Right ventricle myocardium superior (tissue), 1 donor: ENCODE results near the gene RBM28. TPM values are rescaled to one million over a fixed set of nuclear protein-coding genes. Genes with fewer than 3 reads are reported as not detected.

Experiments used
- total RNA-seq: library from RNA; stranded (reverse); fragmentation: NEBNext Ultra II Directional; extraction: Animal tissue kit (Norgen Biotek cat#: 25700); gene quantifications from one replicate; pipeline ENCODE4 v1.2.1, GENCODE V29; 2021
- donor health status: DM: no; HTN: yes; CAD: no; lungs with severe emphysema.

The RBM28 gene
- total RNA-seq, 1 donor from 2014 or later, result 30.3 TPM

Other genes starting within 250 kb of the RBM28 start
- 0.86 TPM for gene LEP, start 102.6 kb downstream of the RBM28 start, total RNA-seq
- gene PRRT4, start 17.8 kb upstream of the RBM28 start, total RNA-seq, result 1.2 TPM
- 20.0 TPM for gene IMPDH1, start 66.1 kb upstream of the RBM28 start, total RNA-seq
- 7.3 TPM for gene HILPDA, start 112.0 kb upstream of the RBM28 start, total RNA-seq
- gene METTL2B, start 132.8 kb upstream of the RBM28 start, total RNA-seq, result 16.6 TPM